HepG2 (cell line): ENCODE data around the gene PHF23. TPM values are rescaled to one million over a fixed set of nuclear protein-coding genes. Genes with fewer than 3 reads are reported as not detected.

Experiments used
- ATF1 ChIP-seq: IDR thresholded peaks from 2 replicates; pipeline ENCODE4 v1.6.1; 2016; ENCODE audit warnings: mild to moderate bottlenecking, control low read depth
- HMG20A ChIP-seq: IDR thresholded peaks from 2 replicates; pipeline ENCODE4 v1.6.1; 2016; ENCODE audit warnings: borderline replicate concordance
- KDM2A ChIP-seq: sonication (generic); formaldehyde crosslinking; IDR thresholded peaks from 2 replicates; pipeline ENCODE4 v1.4.0; 2020; ENCODE audit warnings: low read depth, missing genetic modification reagents, borderline replicate concordance
- MATR3 ChIP-seq: sonication (generic); formaldehyde crosslinking; IDR thresholded peaks from 2 replicates; pipeline ENCODE4 v1.4.0; 2020; ENCODE audit warnings: missing genetic modification reagents
- MED8 ChIP-seq: sonication (generic); formaldehyde crosslinking; IDR thresholded peaks from 2 replicates; pipeline ENCODE4 v1.8.1; 2023; ENCODE audit warnings: mild to moderate bottlenecking, missing genetic modification reagents; ENCODE audit not compliant: insufficient replicate concordance
- MXI1 ChIP-seq: IDR thresholded peaks from 3 replicates; pipeline ENCODE4 v1.6.1; 2012; ENCODE audit warnings: low read depth, low read length, inconsistent platforms, borderline replicate concordance
- NCOR1 ChIP-seq: fragments of 200-600 bp; sonication (generic); IDR thresholded peaks from 2 replicates; pipeline ENCODE4 v1.7.0; 2017; ENCODE audit warnings: antibody characterized with exemption, low read length, borderline replicate concordance
- POLR2A ChIP-seq, 2 experiments: IDR thresholded peaks; 2 replicates each; pipeline ENCODE4 v1.6.1; 2011; ENCODE audit warnings: low read depth in 2 of 2, low read length in 2 of 2, mild to moderate bottlenecking in 1 of 2, moderate library complexity in 1 of 2; ENCODE audit not compliant: insufficient read depth in 1 of 2
- SOX6 ChIP-seq, 2 experiments: fragments of 450-650 bp in 1 of 2; sonication (generic) in 1 of 2; formaldehyde crosslinking in 1 of 2; IDR thresholded peaks; 2 replicates each; pipeline versions ENCODE4 v1.4.0 to v1.6.1; 2017 to 2020; ENCODE audit warnings: antibody characterized with exemption in 1 of 2, mild to moderate bottlenecking in 1 of 2, missing genetic modification reagents in 1 of 2
- ZNF30 ChIP-seq: sonication (generic); formaldehyde crosslinking; IDR thresholded peaks from 2 replicates; pipeline ENCODE4 v1.5.0; 2020; ENCODE audit warnings: mild to moderate bottlenecking, missing genetic modification reagents
- ZNF598 ChIP-seq: sonication (generic); formaldehyde crosslinking; IDR thresholded peaks from 2 replicates; pipeline ENCODE4 v1.5.1; 2020; ENCODE audit warnings: mild to moderate bottlenecking, missing genetic modification reagents, borderline replicate concordance
- polyA plus RNA-seq, 8 experiments: library from polyadenylated mRNA; depleted of rRNA in 3 of 8; stranded (reverse) in 7 of 8; unstranded in 1 of 8; fragments of >200 nt; fragmentation: Illumina TruSeq in 4 of 8; extraction: Trizol in 4 of 8; gene quantifications; 2 replicates each; pipeline versions ENCODE4 v1.2.1 to v1.2.3, GENCODE V29; 2011 to 2016; ENCODE audit warnings: low read depth in 4 of 8, missing spikeins in 1 of 8, mixed read lengths in 1 of 8; ENCODE audit not compliant: insufficient read depth in 1 of 8
- total RNA-seq, 5 experiments: library from RNA; depleted of rRNA; stranded (reverse); fragments of >200 nt; fragmentation: Illumina TruSeq; extraction: Trizol; gene quantifications; 2 replicates each; pipeline ENCODE4 v1.2.3, GENCODE V29; 2016; ENCODE audit warnings: low read depth in 1 of 5
- TF ChIP-seq, protein P1 (sequence below): sonication (generic); formaldehyde crosslinking; IDR thresholded peaks from 2 replicates; pipeline ENCODE4 v1.5.0; 2020; ENCODE audit warnings: mild to moderate bottlenecking, missing genetic modification reagents, borderline replicate concordance
- TF ChIP-seq, protein P2 (sequence below): sonication (generic); formaldehyde crosslinking; IDR thresholded peaks from 2 replicates; pipeline ENCODE4 v1.5.1; 2020; ENCODE audit warnings: mild to moderate bottlenecking, missing genetic modification reagents, moderate library complexity
- TF ChIP-seq, protein P3 (sequence below): conservative IDR thresholded peaks from 2 replicates; pipeline ENCODE4 v1.6.1; 2018; ENCODE audit warnings: missing genetic modification reagents
- TF ChIP-seq, protein P4 (sequence below): sonication (generic); formaldehyde crosslinking; IDR thresholded peaks from 2 replicates; pipeline ENCODE4 v1.5.0; 2020; ENCODE audit warnings: mild to moderate bottlenecking, missing genetic modification reagents, moderate library complexity
- TF ChIP-seq, protein P5 (sequence below): sonication (generic); formaldehyde crosslinking; IDR thresholded peaks from 2 replicates; pipeline ENCODE4 v1.9.0; 2022; ENCODE audit warnings: low read depth, missing genetic modification reagents

Gene PHF23
- total and polyA plus RNA-seq, 2 of the 13 experiments (the other 11 are each of a cell fraction or from before 2014, with no cell fraction given): 27.6 to 33.2 TPM

DNA sequence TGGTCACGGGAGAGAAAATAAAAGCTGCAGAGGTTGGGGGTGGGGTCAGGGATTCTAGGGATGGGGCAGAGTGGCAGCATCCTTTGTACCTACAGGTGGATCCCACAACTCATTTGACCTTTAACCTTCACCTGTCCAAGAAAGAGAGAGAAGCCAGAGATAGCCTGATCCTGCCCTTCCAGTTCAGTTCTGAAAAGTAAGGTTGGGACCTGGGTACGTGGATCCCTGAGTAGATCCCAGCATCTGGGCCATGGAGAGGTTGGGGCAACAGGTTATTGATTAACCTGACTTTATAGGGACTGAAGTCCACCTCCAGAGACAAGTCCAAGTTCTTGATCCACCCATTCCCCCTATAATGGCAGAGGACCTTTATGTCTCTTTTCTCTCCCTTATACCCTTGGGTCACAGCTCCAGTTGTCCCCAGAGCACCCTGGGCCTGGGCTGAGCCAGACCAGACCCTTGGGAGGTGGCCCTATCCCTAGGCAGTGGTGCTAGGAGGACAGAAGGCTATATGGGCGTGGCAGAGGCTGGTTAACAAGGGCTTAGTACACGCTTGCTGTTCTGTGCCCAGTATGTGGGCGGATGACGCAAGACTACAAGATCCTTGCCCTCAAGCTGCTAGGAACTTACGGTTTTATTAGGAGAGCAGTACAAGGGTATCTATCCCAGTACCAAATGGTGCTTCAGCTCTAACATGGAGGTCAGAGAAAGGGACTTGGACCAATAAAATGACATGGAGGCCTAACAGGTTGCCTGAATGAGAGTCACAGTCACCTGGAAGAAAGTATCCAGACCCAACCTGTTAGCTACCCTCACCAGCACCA is 19.7 kb upstream of the PHF23 start (continued):
- TF ChIP-seq, protein P1, sequence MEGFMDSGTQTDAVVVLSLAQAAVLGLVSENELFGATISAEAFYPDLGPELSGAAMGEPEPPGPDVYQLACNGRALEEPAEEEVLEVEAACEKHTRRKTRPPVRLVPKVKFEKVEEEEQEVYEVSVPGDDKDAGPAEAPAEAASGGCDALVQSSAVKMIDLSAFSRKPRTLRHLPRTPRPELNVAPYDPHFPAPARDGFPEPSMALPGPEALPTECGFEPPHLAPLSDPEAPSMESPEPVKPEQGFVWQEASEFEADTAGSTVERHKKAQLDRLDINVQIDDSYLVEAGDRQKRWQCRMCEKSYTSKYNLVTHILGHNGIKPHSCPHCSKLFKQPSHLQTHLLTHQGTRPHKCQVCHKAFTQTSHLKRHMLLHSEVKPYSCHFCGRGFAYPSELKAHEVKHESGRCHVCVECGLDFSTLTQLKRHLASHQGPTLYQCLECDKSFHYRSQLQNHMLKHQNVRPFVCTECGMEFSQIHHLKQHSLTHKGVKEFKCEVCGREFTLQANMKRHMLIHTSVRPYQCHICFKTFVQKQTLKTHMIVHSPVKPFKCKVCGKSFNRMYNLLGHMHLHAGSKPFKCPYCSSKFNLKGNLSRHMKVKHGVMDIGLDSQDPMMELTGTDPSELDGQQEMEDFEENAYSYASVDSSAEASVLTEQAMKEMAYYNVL (CRISPR knock-in tag): peak; percentile 32; the same call in 1 of the 2 replicates
- TF ChIP-seq SOX6 (IDR thresholded peaks at IDR 0.05): no peak
- peak; percentile 93 for TF ChIP-seq SOX6 (CRISPR knock-in tag; IDR thresholded peaks at IDR 0.05)
- TF ChIP-seq ZNF30 (CRISPR knock-in tag): no peak
- 0 out of 2 replicates have a peak, but pooled peaks have one; percentile 28 for TF ChIP-seq ATF1 (CRISPR knock-in tag)
- TF ChIP-seq, protein P2, sequence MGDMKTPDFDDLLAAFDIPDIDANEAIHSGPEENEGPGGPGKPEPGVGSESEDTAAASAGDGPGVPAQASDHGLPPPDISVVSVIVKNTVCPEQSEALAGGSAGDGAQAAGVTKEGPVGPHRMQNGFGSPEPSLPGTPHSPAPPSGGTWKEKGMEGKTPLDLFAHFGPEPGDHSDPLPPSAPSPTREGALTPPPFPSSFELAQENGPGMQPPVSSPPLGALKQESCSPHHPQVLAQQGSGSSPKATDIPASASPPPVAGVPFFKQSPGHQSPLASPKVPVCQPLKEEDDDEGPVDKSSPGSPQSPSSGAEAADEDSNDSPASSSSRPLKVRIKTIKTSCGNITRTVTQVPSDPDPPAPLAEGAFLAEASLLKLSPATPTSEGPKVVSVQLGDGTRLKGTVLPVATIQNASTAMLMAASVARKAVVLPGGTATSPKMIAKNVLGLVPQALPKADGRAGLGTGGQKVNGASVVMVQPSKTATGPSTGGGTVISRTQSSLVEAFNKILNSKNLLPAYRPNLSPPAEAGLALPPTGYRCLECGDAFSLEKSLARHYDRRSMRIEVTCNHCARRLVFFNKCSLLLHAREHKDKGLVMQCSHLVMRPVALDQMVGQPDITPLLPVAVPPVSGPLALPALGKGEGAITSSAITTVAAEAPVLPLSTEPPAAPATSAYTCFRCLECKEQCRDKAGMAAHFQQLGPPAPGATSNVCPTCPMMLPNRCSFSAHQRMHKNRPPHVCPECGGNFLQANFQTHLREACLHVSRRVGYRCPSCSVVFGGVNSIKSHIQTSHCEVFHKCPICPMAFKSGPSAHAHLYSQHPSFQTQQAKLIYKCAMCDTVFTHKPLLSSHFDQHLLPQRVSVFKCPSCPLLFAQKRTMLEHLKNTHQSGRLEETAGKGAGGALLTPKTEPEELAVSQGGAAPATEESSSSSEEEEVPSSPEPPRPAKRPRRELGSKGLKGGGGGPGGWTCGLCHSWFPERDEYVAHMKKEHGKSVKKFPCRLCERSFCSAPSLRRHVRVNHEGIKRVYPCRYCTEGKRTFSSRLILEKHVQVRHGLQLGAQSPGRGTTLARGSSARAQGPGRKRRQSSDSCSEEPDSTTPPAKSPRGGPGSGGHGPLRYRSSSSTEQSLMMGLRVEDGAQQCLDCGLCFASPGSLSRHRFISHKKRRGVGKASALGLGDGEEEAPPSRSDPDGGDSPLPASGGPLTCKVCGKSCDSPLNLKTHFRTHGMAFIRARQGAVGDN (CRISPR knock-in tag): peak; percentile 77
- TF ChIP-seq, protein P3, sequence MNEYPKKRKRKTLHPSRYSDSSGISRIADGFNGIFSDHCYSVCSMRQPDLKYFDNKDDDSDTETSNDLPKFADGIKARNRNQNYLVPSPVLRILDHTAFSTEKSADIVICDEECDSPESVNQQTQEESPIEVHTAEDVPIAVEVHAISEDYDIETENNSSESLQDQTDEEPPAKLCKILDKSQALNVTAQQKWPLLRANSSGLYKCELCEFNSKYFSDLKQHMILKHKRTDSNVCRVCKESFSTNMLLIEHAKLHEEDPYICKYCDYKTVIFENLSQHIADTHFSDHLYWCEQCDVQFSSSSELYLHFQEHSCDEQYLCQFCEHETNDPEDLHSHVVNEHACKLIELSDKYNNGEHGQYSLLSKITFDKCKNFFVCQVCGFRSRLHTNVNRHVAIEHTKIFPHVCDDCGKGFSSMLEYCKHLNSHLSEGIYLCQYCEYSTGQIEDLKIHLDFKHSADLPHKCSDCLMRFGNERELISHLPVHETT (CRISPR knock-in tag): peak; percentile 44; the same call in 1 of the 2 replicates
- TF ChIP-seq ZNF598 (CRISPR knock-in tag): 0 out of 2 replicates have a peak, but pooled peaks have one; percentile 62
- peak; percentile 52; the same call in 1 of the 2 replicates for TF ChIP-seq KDM2A (CRISPR knock-in tag)
- TF ChIP-seq MED8 (CRISPR knock-in tag): peak; percentile 64
- TF ChIP-seq NCOR1: peak; percentile 90; the same call in 1 of the 2 replicates
- TF ChIP-seq, protein P4, sequence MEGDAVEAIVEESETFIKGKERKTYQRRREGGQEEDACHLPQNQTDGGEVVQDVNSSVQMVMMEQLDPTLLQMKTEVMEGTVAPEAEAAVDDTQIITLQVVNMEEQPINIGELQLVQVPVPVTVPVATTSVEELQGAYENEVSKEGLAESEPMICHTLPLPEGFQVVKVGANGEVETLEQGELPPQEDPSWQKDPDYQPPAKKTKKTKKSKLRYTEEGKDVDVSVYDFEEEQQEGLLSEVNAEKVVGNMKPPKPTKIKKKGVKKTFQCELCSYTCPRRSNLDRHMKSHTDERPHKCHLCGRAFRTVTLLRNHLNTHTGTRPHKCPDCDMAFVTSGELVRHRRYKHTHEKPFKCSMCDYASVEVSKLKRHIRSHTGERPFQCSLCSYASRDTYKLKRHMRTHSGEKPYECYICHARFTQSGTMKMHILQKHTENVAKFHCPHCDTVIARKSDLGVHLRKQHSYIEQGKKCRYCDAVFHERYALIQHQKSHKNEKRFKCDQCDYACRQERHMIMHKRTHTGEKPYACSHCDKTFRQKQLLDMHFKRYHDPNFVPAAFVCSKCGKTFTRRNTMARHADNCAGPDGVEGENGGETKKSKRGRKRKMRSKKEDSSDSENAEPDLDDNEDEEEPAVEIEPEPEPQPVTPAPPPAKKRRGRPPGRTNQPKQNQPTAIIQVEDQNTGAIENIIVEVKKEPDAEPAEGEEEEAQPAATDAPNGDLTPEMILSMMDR (CRISPR knock-in tag): peak; percentile 13; the same call in 1 of the 2 replicates
- TF ChIP-seq MXI1: peak; percentile 27; the same call in 1 of the 3 replicates
- TF ChIP-seq, protein P5, sequence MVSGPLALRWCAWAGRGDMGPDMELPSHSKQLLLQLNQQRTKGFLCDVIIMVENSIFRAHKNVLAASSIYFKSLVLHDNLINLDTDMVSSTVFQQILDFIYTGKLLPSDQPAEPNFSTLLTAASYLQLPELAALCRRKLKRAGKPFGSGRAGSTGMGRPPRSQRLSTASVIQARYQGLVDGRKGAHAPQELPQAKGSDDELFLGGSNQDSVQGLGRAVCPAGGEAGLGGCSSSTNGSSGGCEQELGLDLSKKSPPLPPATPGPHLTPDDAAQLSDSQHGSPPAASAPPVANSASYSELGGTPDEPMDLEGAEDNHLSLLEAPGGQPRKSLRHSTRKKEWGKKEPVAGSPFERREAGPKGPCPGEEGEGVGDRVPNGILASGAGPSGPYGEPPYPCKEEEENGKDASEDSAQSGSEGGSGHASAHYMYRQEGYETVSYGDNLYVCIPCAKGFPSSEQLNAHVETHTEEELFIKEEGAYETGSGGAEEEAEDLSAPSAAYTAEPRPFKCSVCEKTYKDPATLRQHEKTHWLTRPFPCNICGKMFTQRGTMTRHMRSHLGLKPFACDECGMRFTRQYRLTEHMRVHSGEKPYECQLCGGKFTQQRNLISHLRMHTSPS: peak; percentile 72
- TF ChIP-seq MATR3: no peak
- TF ChIP-seq POLR2A (IDR thresholded peaks at IDR 0.05; ENCODE audit: insufficient read depth in 1 of 2, low read depth in 2 of 2, low read length in 2 of 2): peak; percentile 41 to 60; a peak in 3 of 4 replicates
- TF ChIP-seq HMG20A: peak; percentile 42; the same call in 1 of the 2 replicates
